Measurements from ENCODE around the gene HLA-DQA1. TPM values are rescaled to one million over a fixed set of nuclear protein-coding genes. Genes with fewer than 3 reads are reported as not detected.
"Not testable (repeated sequence)": the region's sequence is repeated elsewhere in the genome, so short reads cannot be mapped to it uniquely, and the experiment has no call there.

HLA-DQA1 gene
- total RNA-seq, 1 donor from 2014 or later: 38.8 TPM

GRCh38 chr6:32622545-32623401 lies 14.4 kb upstream of the HLA-DQA1 start:
- DNase-seq (ENCODE audit: low spot score): peak; percentile 24

GRCh38 chr6:32623693-32624092 lies 13.5 kb upstream of the HLA-DQA1 start:
- no peak for DNase-seq (ENCODE audit: low spot score)

- DNase-seq (ENCODE audit: low spot score): no peak
Measured at GRCh38 chr6:32624565-32624964, 12.6 kb upstream of the HLA-DQA1 start.

GRCh38 chr6:32625137-32625536 lies 12.1 kb upstream of the HLA-DQA1 start:
- no peak for DNase-seq (ENCODE audit: low spot score)

- no peak for DNase-seq (ENCODE audit: low spot score)
Measured at GRCh38 chr6:32627249-32627648, 10.0 kb upstream of the HLA-DQA1 start.

- DNase-seq (ENCODE audit: low spot score): peak; percentile 52
Measured at GRCh38 chr6:32627831-32628230, 9.4 kb upstream of the HLA-DQA1 start.

GRCh38 chr6:32629793-32630192 lies 7.4 kb upstream of the HLA-DQA1 start:
- not testable (repeated sequence) for DNase-seq (ENCODE audit: low spot score)

GRCh38 chr6:32635526-32636123 lies 1.6 kb upstream of the HLA-DQA1 start:
- DNase-seq (ENCODE audit: low spot score): no peak

GRCh38 chr6:32637883-32638282 lies 677 bp downstream of the HLA-DQA1 start:
- DNase-seq (ENCODE audit: low spot score): no peak

- no peak for DNase-seq (ENCODE audit: low spot score)
Measured at GRCh38 chr6:32638532-32639219, 1.5 kb downstream of the HLA-DQA1 start.

GRCh38 chr6:32639440-32640394 lies 2.5 kb downstream of the HLA-DQA1 start:
- no peak for DNase-seq (ENCODE audit: low spot score)

- DNase-seq (ENCODE audit: low spot score): no peak
Measured at GRCh38 chr6:32641122-32641521, 3.9 kb downstream of the HLA-DQA1 start.

GRCh38 chr6:32641785-32642719 lies 4.8 kb downstream of the HLA-DQA1 start:
- not testable (repeated sequence) for DNase-seq (ENCODE audit: low spot score)

GRCh38 chr6:32642720-32643106 lies 5.5 kb downstream of the HLA-DQA1 start:
- no peak for DNase-seq (ENCODE audit: low spot score)

- no peak for DNase-seq (ENCODE audit: low spot score)
Measured at GRCh38 chr6:32643904-32644303, 6.7 kb downstream of the HLA-DQA1 start.

- DNase-seq (ENCODE audit: low spot score): no peak
Measured at GRCh38 chr6:32645047-32645703, 8.0 kb downstream of the HLA-DQA1 start.

GRCh38 chr6:32655203-32655710 lies 18.1 kb downstream of the HLA-DQA1 start:
- no peak for DNase-seq (ENCODE audit: low spot score)

GRCh38 chr6:32657329-32657728 lies 20.1 kb downstream of the HLA-DQA1 start:
- not testable (repeated sequence) for DNase-seq (ENCODE audit: low spot score)

GRCh38 chr6:32657819-32658218 lies 20.6 kb downstream of the HLA-DQA1 start:
- not testable (repeated sequence) for DNase-seq (ENCODE audit: low spot score)

Data from mucosa of gallbladder (tissue), 1 donor.